Measurements from ENCODE around the gene SLITRK1. TPM values are rescaled to one million over a fixed set of nuclear protein-coding genes. Genes with fewer than 3 reads are reported as not detected.
A peak's percentile ranks its signal among the peaks of the same experiment; 100 is the strongest.

Gene SLITRK1
- total RNA-seq, 1 experiment from 2014 or later, result 3.7 TPM

GRCh38 chr13:83914368-83914767 is 32.1 kb upstream of the SLITRK1 start:
- no peaks in the 10 kb centered on the region for H3K27me3 ChIP-seq (ENCODE audit: insufficient read depth, low read depth)
- BruUV-seq (replicated peaks), result no TSS peak
- POLR2A ChIA-PET (ENCODE audit: unreplicated experiment), result no interaction called here
- no peaks in the 10 kb centered on the region for H3F3A ChIP-seq (ENCODE audit: insufficient read depth, low read depth)
- H3K4me1 ChIP-seq (replicated peaks; ENCODE audit: insufficient read depth), result no peaks in the 10 kb centered on the region
- no peaks in the 10 kb centered on the region for H3K9me2 ChIP-seq (ENCODE audit: insufficient read depth)
- H3K4me3 ChIP-seq, result no peak overlapping the region
- no peaks in the 10 kb centered on the region for H3K79me2 ChIP-seq (ENCODE audit: low read depth)
- no peak overlapping the region for H3K4me2 ChIP-seq
- H2AFZ ChIP-seq, result no peak overlapping the region
- TF ChIP-seq CTCF (conservative IDR thresholded peaks at IDR 0.05) (no peak), EZH2 (IDR thresholded peaks at IDR 0.05; ENCODE audit: low read depth) (no peak)
- CTCF ChIA-PET, result no interaction called here
- no peaks in the 10 kb centered on the region for H3K9me3 ChIP-seq (ENCODE audit: insufficient read depth, low read depth)
- H3K27ac ChIP-seq, result no peak overlapping the region
- no peaks in the 10 kb centered on the region for H3K36me3 ChIP-seq (ENCODE audit: low read depth)
- no peak for DNase-seq
- no peaks in the 10 kb centered on the region for H4K20me1 ChIP-seq (ENCODE audit: insufficient read depth)
- intact Hi-C loops (cut with micrococcal nuclease; ENCODE audit: unreplicated experiment), result no loop called here

GRCh38 chr13:83907196-83907989 is 25.1 kb upstream of the SLITRK1 start:
- no TSS peak for BruUV-seq (replicated peaks)
- no peaks in the 10 kb centered on the region for H3K9me2 ChIP-seq (ENCODE audit: insufficient read depth)
- no peaks in the 10 kb centered on the region for H3K27me3 ChIP-seq (ENCODE audit: insufficient read depth, low read depth)
- peak overlapping the region; percentile 73; the same call in 1 of the 2 replicates for H2AFZ ChIP-seq
- no peaks in the 10 kb centered on the region for H3K36me3 ChIP-seq (ENCODE audit: low read depth)
- no peak for DNase-seq
- intact Hi-C loops (cut with micrococcal nuclease; ENCODE audit: unreplicated experiment), result no loop called here
- no peak overlapping the region; the same call in 1 of the 2 replicates for H3K4me3 ChIP-seq
- H3K4me2 ChIP-seq, result peak overlapping the region; percentile 58
- no peaks in the 10 kb centered on the region for H3K4me1 ChIP-seq (replicated peaks; ENCODE audit: insufficient read depth)
- no peak overlapping the region for H3K27ac ChIP-seq
- no peak for TF ChIP-seq CTCF (conservative IDR thresholded peaks at IDR 0.05)
- no peak for TF ChIP-seq EZH2 (IDR thresholded peaks at IDR 0.05; ENCODE audit: low read depth)
- no peaks in the 10 kb centered on the region for H3K9me3 ChIP-seq (ENCODE audit: insufficient read depth, low read depth)
- CTCF ChIA-PET, result no interaction called here
- POLR2A ChIA-PET (ENCODE audit: unreplicated experiment), result interaction anchor here (0.6 kb wide), 1 partner anchor 458 kb away, joined by 3 read pairs; no protein-coding TSS in a partner anchor
- no peaks in the 10 kb centered on the region for H4K20me1 ChIP-seq (ENCODE audit: insufficient read depth)
- no peaks in the 10 kb centered on the region for H3F3A ChIP-seq (ENCODE audit: insufficient read depth, low read depth)
- H3K79me2 ChIP-seq (ENCODE audit: low read depth), result no peaks in the 10 kb centered on the region

GRCh38 chr13:83906240-83906820 is 24.1 kb upstream of the SLITRK1 start:
- Histone ChIP-seq H3K4me1 (replicated peaks; ENCODE audit: insufficient read depth) (no peaks in the 10 kb centered on the region), H3K4me2 (peak overlapping the region; percentile 58), H3K4me3 (peak overlapping the region; percentile 45; the same call in 1 of the 2 replicates), H3K27ac (peak overlapping the region; percentile 58), H3K9me2 (ENCODE audit: insufficient read depth) (no peaks in the 10 kb centered on the region), H3F3A (ENCODE audit: insufficient read depth, low read depth) (no peaks in the 10 kb centered on the region), H2AFZ (peak overlapping the region; percentile 73), H4K20me1 (ENCODE audit: insufficient read depth) (no peaks in the 10 kb centered on the region), H3K27me3 (ENCODE audit: insufficient read depth, low read depth) (no peaks in the 10 kb centered on the region), H3K79me2 (ENCODE audit: low read depth) (no peaks in the 10 kb centered on the region), H3K9me3 (ENCODE audit: insufficient read depth, low read depth) (no peaks in the 10 kb centered on the region), H3K36me3 (ENCODE audit: low read depth) (no peaks in the 10 kb centered on the region)
- TF ChIP-seq EZH2 (IDR thresholded peaks at IDR 0.05; ENCODE audit: low read depth) (no peak), CTCF (conservative IDR thresholded peaks at IDR 0.05) (no peak)
- CTCF ChIA-PET, result no interaction called here
- intact Hi-C loops (cut with micrococcal nuclease; ENCODE audit: unreplicated experiment), result no loop called here
- peak; percentile 51 to 65 for DNase-seq
- POLR2A ChIA-PET (ENCODE audit: unreplicated experiment), result interaction anchor here (0.6 kb wide), 3 partner anchors 310 to 585 kb away, joined by 3 to 4 read pairs (median 3); no protein-coding TSS in a partner anchor
- BruUV-seq (replicated peaks), result no TSS peak

Data from PC-9 (cell line).